Measurements from ENCODE around the gene ARHGEF17. TPM values are rescaled to one million over a fixed set of nuclear protein-coding genes. Genes with fewer than 3 reads are reported as not detected.

ARHGEF17 gene
- total RNA-seq, 3 donors from 2014 or later = 0.13 to 0.27 (median 0.13) TPM

DNA sequence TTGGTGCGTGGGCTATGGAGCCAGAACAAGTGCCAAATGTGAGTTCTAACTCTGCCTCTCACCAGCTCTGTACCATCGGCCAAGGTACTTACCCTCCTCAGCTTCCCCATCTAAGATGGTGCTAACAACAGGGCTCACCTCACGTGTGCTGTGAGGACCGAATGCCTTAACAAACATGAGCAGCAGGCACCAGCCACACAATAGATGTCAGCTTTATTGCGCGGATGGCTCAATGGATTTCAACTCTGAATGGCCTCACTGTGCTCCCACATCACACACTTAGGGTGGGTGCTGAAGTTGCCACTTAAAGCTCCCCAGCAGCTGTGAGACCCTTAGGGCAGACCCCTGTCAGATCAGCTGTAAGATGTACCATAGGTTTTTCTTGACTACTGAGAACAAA lies 92.2 kb downstream of the ARHGEF17 start:
- Mint-ChIP-seq H3K36me3 (ENCODE audit: insufficient read depth) (peaks cover 9% of the 10 kb centered on the region), H3K4me3 (no peak overlapping the region), H3K27me3 (ENCODE audit: low read depth) (no peaks in the 10 kb centered on the region), H3K9me3 (no peaks in the 10 kb centered on the region), H3K4me1 (ENCODE audit: low read depth) (no peaks in the 10 kb centered on the region)
- DNase-seq (no peak), ATAC-seq (no peak)

DNA sequence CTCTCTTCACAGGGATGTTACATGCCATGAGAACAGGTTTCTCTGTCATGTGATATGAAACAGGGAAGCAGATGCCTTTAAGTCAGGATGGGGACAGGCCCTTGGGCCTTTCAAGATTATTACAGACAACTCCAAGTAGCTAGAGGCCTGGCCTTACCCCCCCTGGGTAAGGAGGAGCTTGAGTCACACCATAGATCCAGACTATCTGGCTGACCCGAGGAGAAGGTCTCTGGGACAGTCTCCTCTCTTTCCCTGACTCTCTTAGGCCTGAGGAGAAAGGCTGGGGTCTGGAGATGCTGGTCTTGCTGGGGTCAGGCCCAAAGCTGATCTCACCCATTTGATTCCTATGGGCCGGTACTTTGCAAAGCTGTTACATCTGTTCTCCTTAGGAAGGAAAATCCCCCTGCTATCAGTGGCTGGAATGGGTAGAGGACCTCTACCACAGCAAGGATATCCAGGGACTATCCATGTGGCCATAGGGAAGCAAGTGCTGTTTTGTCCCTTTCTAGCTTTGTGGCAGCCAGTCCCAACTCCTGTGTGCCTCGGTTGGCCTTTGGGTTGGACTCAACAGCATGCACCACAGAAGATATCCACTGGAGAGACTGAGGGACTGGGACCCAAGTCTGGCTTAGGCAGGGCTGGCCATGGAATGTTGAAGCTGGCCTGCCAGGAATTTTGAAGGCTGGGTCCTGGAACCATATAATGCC lies 93.3 kb downstream of the ARHGEF17 start:
- Mint-ChIP-seq H3K9me3 (no peaks in the 10 kb centered on the region), H3K27me3 (ENCODE audit: low read depth) (no peaks in the 10 kb centered on the region), H3K4me1 (ENCODE audit: low read depth) (no peaks in the 10 kb centered on the region), H3K4me3 (no peak overlapping the region), H3K36me3 (ENCODE audit: insufficient read depth) (peaks cover 9% of the 10 kb centered on the region)
- no peak for DNase-seq
- no peak for ATAC-seq

DNA sequence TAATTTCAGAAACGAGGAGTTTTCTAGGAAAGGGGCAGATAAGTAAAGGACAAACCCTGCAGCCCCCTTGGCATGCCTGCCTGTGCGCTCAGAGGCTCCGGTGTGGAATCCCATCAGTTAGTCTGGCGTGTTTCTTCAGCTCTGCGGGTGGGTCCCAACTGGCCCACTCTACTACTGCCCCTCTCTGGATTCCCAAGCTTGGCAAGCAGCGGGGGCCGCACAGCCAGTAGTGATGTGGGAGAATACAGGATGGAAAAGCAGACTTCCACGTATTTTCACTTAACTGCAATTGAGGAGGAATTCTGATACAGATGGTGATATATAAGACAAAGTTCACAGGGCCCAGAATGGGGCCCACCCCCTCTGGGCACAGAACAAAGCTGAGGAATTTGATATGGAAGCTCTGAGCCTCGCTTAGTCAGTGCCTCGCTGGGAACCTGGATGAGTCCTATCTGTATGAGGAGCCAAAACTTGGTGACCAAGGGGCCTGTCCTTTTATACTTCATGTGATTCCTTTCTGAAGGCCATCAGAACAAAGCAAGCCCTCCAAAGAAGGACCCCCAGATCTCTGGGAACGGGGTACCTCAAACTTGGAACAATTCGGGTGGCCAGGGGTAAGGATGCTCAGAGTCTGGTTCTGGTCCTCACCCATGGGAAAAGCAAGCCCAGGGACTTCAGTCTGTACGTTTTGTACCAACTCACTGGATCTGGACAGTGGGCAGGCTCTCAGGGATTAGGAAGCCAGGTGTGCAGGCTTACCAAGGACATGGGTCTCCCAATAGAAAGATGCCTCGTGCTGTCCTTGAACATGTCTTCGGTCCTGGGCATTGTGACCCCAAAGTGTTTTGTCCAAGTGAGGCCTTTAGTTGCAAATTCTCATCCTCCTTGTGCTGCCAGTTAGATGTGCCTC lies 94.1 kb downstream of the ARHGEF17 start:
- H3K4me3 Mint-ChIP-seq = no peak overlapping the region
- H3K27me3 Mint-ChIP-seq (ENCODE audit: low read depth) = no peaks in the 10 kb centered on the region
- DNase-seq (no peak), ATAC-seq (no peak)
- H3K4me1 Mint-ChIP-seq (ENCODE audit: low read depth) = no peaks in the 10 kb centered on the region
- H3K36me3 Mint-ChIP-seq (ENCODE audit: insufficient read depth) = peaks cover 5% of the 10 kb centered on the region
- no peaks in the 10 kb centered on the region for H3K9me3 Mint-ChIP-seq

DNA sequence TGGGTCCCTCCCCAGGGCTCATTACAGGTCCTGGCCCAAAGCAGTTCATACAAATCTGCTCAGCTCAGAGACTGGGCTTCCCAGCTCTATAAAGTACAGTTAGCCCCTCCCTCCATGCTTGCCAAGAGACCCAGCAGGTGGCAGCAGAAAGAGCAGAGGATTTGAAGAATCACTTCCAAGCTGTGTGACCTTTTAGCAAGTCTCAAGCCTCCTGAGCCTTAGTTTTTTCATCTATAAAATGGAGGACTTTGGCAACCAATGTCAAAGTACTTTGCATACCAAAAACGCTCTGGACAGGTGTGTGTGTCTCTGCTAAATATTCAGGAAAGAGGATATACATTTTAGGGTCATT lies 94.7 kb downstream of the ARHGEF17 start:
- H3K27me3 Mint-ChIP-seq (ENCODE audit: low read depth) = no peaks in the 10 kb centered on the region
- no peak overlapping the region for H3K4me3 Mint-ChIP-seq
- no peaks in the 10 kb centered on the region for H3K9me3 Mint-ChIP-seq
- no peak for ATAC-seq
- H3K36me3 Mint-ChIP-seq (ENCODE audit: insufficient read depth) = peaks cover 5% of the 10 kb centered on the region
- H3K4me1 Mint-ChIP-seq (ENCODE audit: low read depth) = no peaks in the 10 kb centered on the region
- no peak for DNase-seq

DNA sequence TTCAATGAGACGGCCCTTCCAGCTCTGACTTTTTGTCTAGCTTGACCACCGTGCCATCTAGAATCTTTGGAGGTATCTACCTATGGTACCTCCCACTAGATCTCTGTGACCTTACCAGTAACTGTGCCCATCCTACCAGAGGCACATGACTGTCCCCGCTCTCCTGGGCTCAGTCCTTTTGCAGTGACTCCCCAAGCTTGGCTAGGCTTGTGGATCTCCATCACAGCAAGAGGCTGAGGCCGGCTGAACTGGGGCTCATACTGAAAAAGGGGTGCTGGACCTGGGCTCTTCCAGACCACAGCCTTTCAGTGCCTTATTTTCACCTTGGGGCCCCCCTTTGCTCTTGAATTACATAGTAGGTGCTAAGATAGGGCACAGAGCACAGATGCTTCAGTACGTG lies 95.5 kb downstream of the ARHGEF17 start:
- no peaks in the 10 kb centered on the region for H3K27me3 Mint-ChIP-seq (ENCODE audit: low read depth)
- no peak for DNase-seq
- no peak overlapping the region for H3K4me3 Mint-ChIP-seq
- H3K36me3 Mint-ChIP-seq (ENCODE audit: insufficient read depth) = peaks cover 6% of the 10 kb centered on the region
- no peaks in the 10 kb centered on the region for H3K4me1 Mint-ChIP-seq (ENCODE audit: low read depth)
- no peak for ATAC-seq
- no peaks in the 10 kb centered on the region for H3K9me3 Mint-ChIP-seq

DNA sequence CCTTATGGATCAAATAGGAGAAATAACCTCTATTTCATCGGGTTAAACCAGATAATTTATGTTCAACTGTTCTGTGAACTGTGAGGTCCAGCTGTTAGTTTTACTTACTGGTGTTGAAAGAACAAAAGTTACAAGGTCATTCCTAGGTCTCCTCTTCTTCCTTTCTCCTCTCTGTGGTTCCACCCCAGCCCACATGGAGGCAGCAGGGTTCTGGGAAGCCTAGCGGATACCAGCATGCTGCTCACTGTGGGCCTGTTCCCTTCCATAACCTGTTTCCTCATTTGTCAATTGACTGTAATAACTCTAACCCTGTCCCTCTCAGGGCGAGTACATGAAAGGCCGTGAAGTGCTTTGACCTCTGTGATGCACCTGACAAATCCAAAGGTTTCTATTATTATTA lies 96.0 kb downstream of the ARHGEF17 start:
- Mint-ChIP-seq H3K36me3 (ENCODE audit: insufficient read depth) (peaks cover 9% of the 10 kb centered on the region), H3K9me3 (no peaks in the 10 kb centered on the region), H3K27me3 (ENCODE audit: low read depth) (no peaks in the 10 kb centered on the region), H3K4me1 (ENCODE audit: low read depth) (no peaks in the 10 kb centered on the region), H3K4me3 (no peak overlapping the region)
- ATAC-seq = no peak
- no peak for DNase-seq

DNA sequence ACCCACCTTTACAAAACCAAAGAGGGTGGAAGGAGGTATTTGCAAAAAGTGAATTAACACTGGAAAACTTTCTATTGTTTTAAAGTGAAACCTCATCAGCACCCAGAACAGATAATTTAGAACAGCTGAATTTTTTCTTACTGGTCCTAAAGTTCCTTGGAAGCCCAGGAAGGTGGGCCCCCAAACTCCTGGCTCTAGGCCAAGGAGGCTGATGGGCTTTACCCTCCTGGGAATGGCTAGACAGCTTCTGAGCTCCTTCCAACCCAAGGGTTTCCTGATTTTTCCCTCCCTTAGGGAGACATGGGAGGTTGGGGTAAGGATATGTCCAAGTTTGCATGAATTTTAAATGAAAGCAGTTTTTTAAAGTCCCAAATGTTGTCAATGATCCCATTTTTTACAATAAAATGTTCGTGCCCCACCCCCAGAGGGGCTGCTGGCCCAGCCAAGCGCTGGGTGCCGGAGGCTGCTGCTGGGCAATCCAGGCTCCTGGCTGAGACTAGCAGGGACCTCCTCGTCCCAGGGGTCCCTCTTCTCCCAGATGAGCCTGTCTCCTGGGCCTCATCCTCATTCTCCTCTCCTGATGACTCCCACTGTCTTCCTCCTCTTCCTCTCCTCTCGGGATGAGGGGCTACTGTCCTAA lies 96.5 kb downstream of the ARHGEF17 start:
- no peaks in the 10 kb centered on the region for H3K4me1 Mint-ChIP-seq (ENCODE audit: low read depth)
- no peaks in the 10 kb centered on the region for H3K9me3 Mint-ChIP-seq
- H3K27me3 Mint-ChIP-seq (ENCODE audit: low read depth) = no peaks in the 10 kb centered on the region
- DNase-seq (no peak), ATAC-seq (no peak)
- no peak overlapping the region for H3K4me3 Mint-ChIP-seq
- H3K36me3 Mint-ChIP-seq (ENCODE audit: insufficient read depth) = peaks cover 13% of the 10 kb centered on the region

DNA sequence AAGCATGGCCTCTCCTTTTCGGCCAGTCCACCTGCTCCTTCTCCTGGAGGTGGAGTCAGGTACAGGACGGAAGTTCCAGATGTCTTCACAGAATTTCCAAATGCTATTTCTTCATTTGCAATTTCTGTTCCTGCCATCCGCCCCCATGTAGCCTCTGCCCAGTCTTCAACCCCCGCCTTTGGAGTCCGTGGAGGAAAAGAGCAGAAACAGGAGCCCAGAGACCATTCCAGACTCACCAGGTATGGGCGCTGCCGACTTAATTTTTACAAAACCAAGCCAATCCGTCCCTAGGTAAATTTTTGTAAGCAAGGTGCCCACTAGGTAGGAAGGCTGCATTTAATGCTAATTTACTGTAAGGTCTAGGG lies 97.1 kb downstream of the ARHGEF17 start:
- no peak for DNase-seq
- Mint-ChIP-seq H3K9me3 (no peaks in the 10 kb centered on the region), H3K36me3 (ENCODE audit: insufficient read depth) (peaks cover 13% of the 10 kb centered on the region), H3K27me3 (ENCODE audit: low read depth) (no peaks in the 10 kb centered on the region), H3K4me1 (ENCODE audit: low read depth) (no peaks in the 10 kb centered on the region), H3K4me3 (no peak overlapping the region)
- no peak for ATAC-seq

DNA sequence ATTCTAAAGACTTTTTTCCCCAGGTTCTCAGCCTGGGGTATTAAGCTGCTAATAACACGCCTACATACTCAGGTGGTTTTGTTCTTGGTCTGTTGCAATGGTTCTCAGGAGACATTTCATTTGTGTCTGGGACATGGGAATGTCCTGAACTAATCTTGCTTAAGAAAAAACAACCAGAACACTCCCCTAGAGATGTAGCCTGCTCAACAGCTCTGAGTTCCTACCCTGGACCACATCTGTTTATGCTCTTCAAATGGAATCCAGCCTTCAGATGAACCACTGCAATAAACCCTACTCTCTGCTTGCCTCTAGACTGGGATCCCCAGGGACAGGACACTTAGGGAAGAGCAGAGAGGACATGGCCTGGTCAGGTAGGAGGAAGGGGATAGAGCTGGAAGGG lies 98.1 kb downstream of the ARHGEF17 start:
- Mint-ChIP-seq H3K4me1 (ENCODE audit: low read depth) (no peaks in the 10 kb centered on the region), H3K4me3 (no peak overlapping the region), H3K27me3 (ENCODE audit: low read depth) (no peaks in the 10 kb centered on the region), H3K9me3 (no peaks in the 10 kb centered on the region), H3K36me3 (ENCODE audit: insufficient read depth) (peaks cover 16% of the 10 kb centered on the region)
- no peak for ATAC-seq
- no peak for DNase-seq

DNA sequence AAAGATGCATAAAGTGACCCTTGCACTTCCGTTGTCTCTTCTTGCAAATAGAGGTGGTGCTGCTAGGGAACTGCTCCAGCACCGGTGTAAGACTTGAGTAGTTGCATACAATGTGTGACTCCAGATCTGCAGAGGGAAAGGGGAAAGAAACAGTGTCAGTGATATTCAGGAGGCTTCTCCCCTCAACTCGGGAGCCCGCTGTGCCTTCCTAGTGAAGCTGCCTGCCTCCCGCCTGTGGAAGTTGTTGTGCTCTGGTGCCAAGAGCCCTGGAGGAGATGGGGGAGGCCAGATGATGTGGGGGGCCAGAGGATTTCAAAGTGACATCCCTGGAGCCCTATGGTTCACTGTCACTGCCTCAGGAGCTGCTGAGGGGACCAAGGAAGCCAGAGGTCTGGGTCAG lies 98.5 kb downstream of the ARHGEF17 start:
- no peak for ATAC-seq
- H3K36me3 Mint-ChIP-seq (ENCODE audit: insufficient read depth) = peaks cover 16% of the 10 kb centered on the region
- DNase-seq = no peak
- no peak overlapping the region for H3K4me3 Mint-ChIP-seq
- no peaks in the 10 kb centered on the region for H3K9me3 Mint-ChIP-seq
- H3K27me3 Mint-ChIP-seq (ENCODE audit: low read depth) = no peaks in the 10 kb centered on the region
- no peaks in the 10 kb centered on the region for H3K4me1 Mint-ChIP-seq (ENCODE audit: low read depth)

DNA sequence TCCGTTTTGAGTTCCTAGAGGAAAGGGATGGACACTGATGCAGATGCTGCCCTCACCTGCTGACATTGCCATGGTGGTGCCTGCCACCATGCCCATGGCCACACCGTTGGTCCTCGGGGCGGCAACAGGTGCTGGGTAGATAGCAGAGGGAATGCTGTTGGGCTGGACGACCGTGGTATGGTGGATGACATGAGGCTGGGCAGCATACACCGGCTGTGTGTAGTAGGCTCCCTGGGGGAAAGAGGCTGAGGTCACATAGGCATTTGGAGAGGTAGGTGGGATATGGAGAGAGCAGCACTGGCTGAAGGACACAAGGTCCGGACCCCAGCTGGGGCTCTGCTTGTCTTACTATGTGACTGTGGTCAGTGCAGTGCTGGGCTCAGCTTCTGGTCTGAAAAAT lies 101.4 kb downstream of the ARHGEF17 start:
- Mint-ChIP-seq H3K27me3 (ENCODE audit: low read depth) (no peaks in the 10 kb centered on the region), H3K9me3 (no peaks in the 10 kb centered on the region), H3K4me1 (ENCODE audit: low read depth) (no peaks in the 10 kb centered on the region), H3K4me3 (no peak overlapping the region), H3K36me3 (ENCODE audit: insufficient read depth) (peaks cover 16% of the 10 kb centered on the region)
- no peak for ATAC-seq
- DNase-seq = no peak

DNA sequence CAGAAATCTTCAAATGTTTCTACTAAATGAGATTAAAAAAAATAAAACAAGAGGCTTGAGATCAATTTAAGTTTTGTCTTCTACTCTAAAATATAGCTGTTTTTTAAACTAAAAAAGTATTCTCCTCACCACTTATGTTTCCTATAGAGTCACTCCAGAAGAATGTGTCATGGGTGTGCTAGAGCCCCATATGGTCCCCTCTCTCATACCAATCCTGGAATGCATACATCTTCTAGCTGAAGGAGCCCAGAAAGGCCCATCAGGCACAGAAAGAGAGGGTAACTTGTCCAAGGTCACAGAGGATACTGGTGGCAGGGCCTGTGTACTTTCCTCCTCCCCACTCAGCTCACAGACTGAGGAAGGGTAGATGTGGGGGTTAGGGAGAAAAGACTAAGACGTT lies 102.6 kb downstream of the ARHGEF17 start:
- Mint-ChIP-seq H3K4me1 (ENCODE audit: low read depth) (no peaks in the 10 kb centered on the region), H3K9me3 (no peaks in the 10 kb centered on the region), H3K36me3 (ENCODE audit: insufficient read depth) (peaks cover 16% of the 10 kb centered on the region), H3K4me3 (no peak overlapping the region), H3K27me3 (ENCODE audit: low read depth) (no peaks in the 10 kb centered on the region)
- ATAC-seq (no peak), DNase-seq (no peak)

DNA sequence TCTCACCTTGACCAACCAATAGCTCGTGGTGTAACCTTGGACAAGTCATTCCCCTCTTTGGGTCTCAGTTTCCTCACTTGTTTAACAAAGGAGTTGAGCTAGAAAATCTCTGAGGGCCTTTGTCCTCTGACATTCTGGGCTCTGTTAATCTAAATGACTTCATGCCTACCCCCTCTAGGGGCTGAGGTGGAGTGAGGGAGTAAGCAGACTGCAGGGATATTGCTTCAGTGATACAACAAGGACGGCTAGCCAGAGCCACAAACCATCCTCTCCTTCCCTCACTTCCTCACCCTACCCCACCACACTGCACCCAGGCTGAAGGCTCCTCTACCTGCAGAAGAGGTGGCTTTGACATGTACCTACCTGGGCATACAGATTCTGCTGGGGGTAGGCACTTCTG lies 103.0 kb downstream of the ARHGEF17 start:
- DNase-seq = no peak
- Mint-ChIP-seq H3K9me3 (no peaks in the 10 kb centered on the region), H3K36me3 (ENCODE audit: insufficient read depth) (peaks cover 16% of the 10 kb centered on the region), H3K4me1 (ENCODE audit: low read depth) (no peaks in the 10 kb centered on the region), H3K4me3 (no peak overlapping the region), H3K27me3 (ENCODE audit: low read depth) (no peaks in the 10 kb centered on the region)
- no peak for ATAC-seq

DNA sequence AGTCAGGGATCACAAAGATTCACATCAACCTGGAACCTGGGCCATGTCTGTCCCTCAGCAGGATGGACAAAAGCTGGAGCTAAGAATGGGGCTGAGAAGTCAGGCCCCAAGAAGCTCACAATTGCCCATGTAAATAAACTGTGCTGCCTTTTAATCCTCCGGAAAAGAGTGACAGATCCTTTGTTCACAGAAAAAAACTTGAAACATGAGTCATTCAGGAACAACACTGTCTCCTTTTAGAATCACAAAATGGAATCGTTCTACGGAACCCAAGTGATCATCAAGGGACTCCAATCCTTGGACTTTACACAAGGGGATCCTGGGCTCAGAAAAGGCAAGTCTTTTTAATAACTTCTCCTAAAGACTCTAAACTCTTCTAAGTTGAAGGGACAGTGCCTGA lies 104.2 kb downstream of the ARHGEF17 start:
- DNase-seq (no peak), ATAC-seq (no peak)
- Mint-ChIP-seq H3K4me3 (no peak overlapping the region), H3K4me1 (ENCODE audit: low read depth) (no peaks in the 10 kb centered on the region), H3K27me3 (ENCODE audit: low read depth) (no peaks in the 10 kb centered on the region), H3K36me3 (ENCODE audit: insufficient read depth) (peaks cover 13% of the 10 kb centered on the region), H3K9me3 (no peaks in the 10 kb centered on the region)

DNA sequence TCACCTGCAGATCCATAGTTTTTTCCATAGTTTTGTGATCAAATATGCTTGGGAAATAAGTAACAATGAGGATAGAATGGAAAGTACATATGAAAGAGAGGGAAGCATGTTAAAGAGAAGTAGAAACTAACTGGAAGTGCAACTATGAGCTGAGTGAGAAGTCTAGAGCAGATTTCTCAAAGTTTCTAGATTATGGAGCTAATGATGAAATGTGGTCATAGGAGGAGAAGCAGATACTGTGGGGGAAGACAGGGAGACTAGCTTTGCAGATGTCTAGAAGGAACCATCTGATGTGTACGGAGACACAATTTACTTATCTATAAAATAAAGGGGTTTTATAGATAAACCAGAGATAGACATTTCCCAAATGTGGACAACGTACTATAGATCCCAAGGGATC lies 105.2 kb downstream of the ARHGEF17 start:
- Mint-ChIP-seq H3K36me3 (ENCODE audit: insufficient read depth) (peaks cover 17% of the 10 kb centered on the region), H3K27me3 (ENCODE audit: low read depth) (no peaks in the 10 kb centered on the region), H3K4me1 (ENCODE audit: low read depth) (no peaks in the 10 kb centered on the region), H3K9me3 (no peaks in the 10 kb centered on the region), H3K4me3 (no peak overlapping the region)
- DNase-seq (no peak), ATAC-seq (no peak)
